Suprapubic skin (tissue), 4 donors: Measurements from ENCODE around the gene IDH3B. TPM values are rescaled to one million over a fixed set of nuclear protein-coding genes. Genes with fewer than 3 reads are reported as not detected.

ENCODE experiments used
- DNase-seq, 2 donors: peaks; one replicate each; pipeline ENCODE4 v3.0.0-alpha.2; 2019; ENCODE audit warnings: low spot score in 2 of 2
- H3K27ac ChIP-seq: fragments of 200-600 bp; sonication (generic); one replicate; pipeline ENCODE4 v1.5.1; 2019
- H3K27me3 ChIP-seq: fragments of 200-600 bp; sonication (generic); one replicate; pipeline ENCODE4 v1.5.1; 2019
- H3K36me3 ChIP-seq: fragments of 200-600 bp; sonication (generic); one replicate; pipeline ENCODE4 v1.5.1; 2019
- H3K4me1 ChIP-seq: fragments of 200-600 bp; sonication (generic); one replicate; pipeline ENCODE4 v1.5.1; 2019
- H3K4me3 ChIP-seq: fragments of 200-600 bp; sonication (generic); one replicate; pipeline ENCODE4 v1.5.1; 2019; ENCODE audit warnings: mild to moderate bottlenecking
- H3K9me3 ChIP-seq: fragments of 200-600 bp; sonication (generic); one replicate; pipeline ENCODE4 v1.5.1; 2019
- CTCF ChIP-seq, 2 donors: fragments of 200-600 bp in 1 of 2; fragments of 450-650 bp in 1 of 2; sonication (generic) in 1 of 2; IDR thresholded peaks; one replicate each; pipeline ENCODE4 v1.5.1; 2016 to 2019; ENCODE audit warnings: antibody characterized with exemption in 2 of 2, mild to moderate bottlenecking in 1 of 2, moderate library complexity in 1 of 2
- EP300 ChIP-seq: sonication (generic); formaldehyde crosslinking; IDR thresholded peaks from one replicate; pipeline ENCODE4 v1.6.1; 2017; ENCODE audit warnings: antibody characterized with exemption
- POLR2A ChIP-seq, 2 donors: fragments of 450-650 bp; IDR thresholded peaks; one replicate each; pipeline ENCODE4 v1.6.1; 2017; ENCODE audit warnings: antibody characterized with exemption in 2 of 2, mild to moderate bottlenecking in 2 of 2, moderate library complexity in 2 of 2
- POLR2AphosphoS5 ChIP-seq, 3 donors: sonication (generic); formaldehyde crosslinking; IDR thresholded peaks; one replicate each; pipeline ENCODE4 v1.6.1; 2017; ENCODE audit warnings: antibody characterized with exemption in 3 of 3
- WGBS: methylation state at CpG from one replicate; pipeline ENCODE4 v1.1.5; 2018; 5-methylcytosine and 5-hydroxymethylcytosine counted together
- total RNA-seq, 4 donors: library from RNA; depleted of rRNA; stranded (reverse); fragments of >200 nt; gene quantifications; one replicate each; pipeline ENCODE4 v1.1.0, GENCODE V29; 2016

IDH3B gene
- total RNA-seq, 4 donors from 2014 or later = 119 to 135 (median 121) TPM

DNA sequence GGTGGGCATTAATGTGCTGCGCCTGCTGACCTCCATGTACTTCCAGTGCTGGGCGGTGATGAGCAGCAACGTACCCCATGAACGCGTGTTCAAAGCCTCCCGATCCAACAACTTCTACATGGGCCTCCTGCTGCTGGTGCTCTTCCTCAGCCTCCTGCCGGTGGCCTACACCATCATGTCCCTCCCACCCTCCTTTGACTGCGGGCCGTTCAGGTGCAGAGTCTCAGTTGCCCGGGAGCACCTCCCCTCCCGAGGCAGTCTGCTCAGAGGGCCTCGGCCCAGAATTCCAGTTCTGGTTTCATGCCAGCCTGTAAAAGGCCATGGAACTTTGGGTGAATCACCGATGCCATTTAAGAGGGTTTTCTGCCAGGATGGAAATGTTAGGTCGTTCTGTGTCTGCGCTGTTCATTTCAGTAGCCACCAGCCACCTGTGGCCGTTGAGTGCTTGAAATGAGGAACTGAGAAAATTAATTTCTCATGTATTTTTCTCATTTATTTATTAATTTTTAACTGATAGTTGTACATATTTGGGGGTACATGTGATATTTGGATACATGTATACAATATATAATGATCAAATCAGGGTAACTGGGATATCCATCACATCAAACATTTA, 46.8 kb downstream of the IDH3B start:
- 82% methylated on average over 16 of the region's 16 CpGs for WGBS
- Histone ChIP-seq H3K27me3 (peaks cover 20% of the 10 kb centered on the region), H3K4me1 (no peaks in the 10 kb centered on the region), H3K9me3 (no peaks in the 10 kb centered on the region), H3K4me3 (no peak overlapping the region), H3K36me3 (no peaks in the 10 kb centered on the region), H3K27ac (no peak overlapping the region)
- TF ChIP-seq EP300 (no peak), CTCF (IDR thresholded peaks at IDR 0.05) (no peak), POLR2A (IDR thresholded peaks at IDR 0.05) (no peak), POLR2AphosphoS5 (IDR thresholded peaks at IDR 0.05) (no peak)
- DNase-seq = no peak

DNA sequence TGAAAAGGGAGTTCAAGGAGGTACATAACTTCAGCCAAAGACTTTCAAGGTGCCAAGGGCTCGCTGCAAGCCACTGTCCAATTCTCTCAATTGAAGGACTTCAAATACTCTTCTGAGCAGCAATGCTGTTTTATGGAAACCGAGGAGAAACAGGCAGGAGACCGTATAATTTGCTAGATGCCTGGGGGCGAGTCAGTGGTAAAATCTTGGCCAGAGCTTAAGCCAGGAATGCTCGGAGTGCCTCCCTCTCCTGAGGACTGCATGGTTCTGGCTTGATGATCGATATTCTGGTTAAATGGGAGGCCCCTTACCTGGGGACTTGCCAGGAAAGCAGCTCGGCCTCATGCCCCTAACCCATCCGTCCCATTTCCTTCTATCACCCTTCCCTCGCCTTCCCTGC, 47.4 kb downstream of the IDH3B start:
- no peaks in the 10 kb centered on the region for H3K9me3 ChIP-seq
- no peak overlapping the region for H3K27ac ChIP-seq
- TF ChIP-seq EP300 (no peak), POLR2A (IDR thresholded peaks at IDR 0.05) (no peak), CTCF (IDR thresholded peaks at IDR 0.05) (no peak), POLR2AphosphoS5 (IDR thresholded peaks at IDR 0.05) (no peak)
- H3K27me3 ChIP-seq = peaks cover 24% of the 10 kb centered on the region
- H3K36me3 ChIP-seq = no peaks in the 10 kb centered on the region
- DNase-seq = no peak
- H3K4me1 ChIP-seq = no peaks in the 10 kb centered on the region
- WGBS = 63% methylated on average over 7 of the region's 9 CpGs
- no peak overlapping the region for H3K4me3 ChIP-seq

GRCh38 chr20:2612073-2612472, 51.9 kb downstream of the IDH3B start:
- DNase-seq = no peak
- Histone ChIP-seq H3K27me3 (peaks cover 25% of the 10 kb centered on the region), H3K36me3 (no peaks in the 10 kb centered on the region), H3K4me3 (no peak overlapping the region), H3K4me1 (no peaks in the 10 kb centered on the region), H3K9me3 (peaks cover 4% of the 10 kb centered on the region), H3K27ac (no peak overlapping the region)
- WGBS = 95% methylated on average over 3 of the region's 3 CpGs
- TF ChIP-seq CTCF (IDR thresholded peaks at IDR 0.05) (no peak), EP300 (no peak), POLR2A (IDR thresholded peaks at IDR 0.05) (no peak), POLR2AphosphoS5 (IDR thresholded peaks at IDR 0.05) (no peak)

DNA sequence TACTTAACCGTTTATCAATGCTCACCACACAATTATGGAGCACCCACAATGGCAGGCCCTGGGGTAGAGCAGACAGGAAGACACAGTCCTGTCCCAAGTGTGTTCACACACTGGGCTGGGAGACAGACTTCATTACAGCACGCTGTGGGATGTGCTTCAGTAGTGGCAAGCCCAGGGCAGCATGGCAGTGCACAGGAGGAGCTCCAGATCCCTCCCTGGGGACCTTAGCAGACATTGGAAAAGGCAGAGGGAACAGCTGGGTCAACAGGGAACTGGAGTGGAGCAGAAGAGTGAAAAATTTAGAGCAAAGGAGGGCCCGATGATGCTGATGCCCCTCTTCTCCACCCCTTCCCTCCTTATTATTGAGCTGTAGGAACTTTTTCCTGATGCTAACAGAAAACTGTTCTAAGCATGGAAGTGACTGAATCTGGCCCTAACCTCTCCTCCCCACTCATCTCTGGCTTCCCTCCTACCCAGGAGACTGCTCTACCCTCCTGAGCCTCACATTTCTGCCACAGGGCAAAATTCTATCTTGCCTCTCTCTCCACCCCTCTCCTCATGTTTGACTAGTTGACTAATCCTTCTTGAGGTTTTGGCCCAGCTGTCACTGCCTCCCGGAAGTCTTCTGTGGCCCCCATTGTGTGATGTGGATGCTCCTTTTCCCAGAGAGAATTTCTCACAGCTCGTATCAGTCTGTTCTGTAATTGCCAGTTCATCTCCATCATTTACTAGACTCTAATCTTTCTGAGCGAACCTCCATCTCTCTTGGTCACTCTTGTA, 52.9 kb downstream of the IDH3B start:
- Histone ChIP-seq H3K4me3 (no peak overlapping the region), H3K27me3 (peaks cover 23% of the 10 kb centered on the region), H3K9me3 (peaks cover 6% of the 10 kb centered on the region), H3K27ac (no peak overlapping the region), H3K36me3 (no peaks in the 10 kb centered on the region), H3K4me1 (no peaks in the 10 kb centered on the region)
- 64% methylated on average over 6 of the region's 6 CpGs for WGBS
- no peak for TF ChIP-seq POLR2AphosphoS5 (IDR thresholded peaks at IDR 0.05)
- no peak for TF ChIP-seq POLR2A (IDR thresholded peaks at IDR 0.05)
- no peak for TF ChIP-seq CTCF (IDR thresholded peaks at IDR 0.05)
- no peak for TF ChIP-seq EP300
- no peak for DNase-seq

- Histone ChIP-seq H3K27ac (no peak overlapping the region), H3K4me1 (no peaks in the 10 kb centered on the region), H3K36me3 (no peaks in the 10 kb centered on the region), H3K27me3 (peaks cover 23% of the 10 kb centered on the region), H3K4me3 (no peak overlapping the region), H3K9me3 (peaks cover 6% of the 10 kb centered on the region)
- no peak for DNase-seq
- WGBS = 81% methylated on average over 6 of the region's 6 CpGs
- no peak for TF ChIP-seq EP300
- TF ChIP-seq POLR2A (IDR thresholded peaks at IDR 0.05) = no peak
- TF ChIP-seq CTCF (IDR thresholded peaks at IDR 0.05) = no peak
- no peak for TF ChIP-seq POLR2AphosphoS5 (IDR thresholded peaks at IDR 0.05)
Measured at GRCh38 chr20:2610326-2610725, 53.7 kb downstream of the IDH3B start.
